ENCODE data around the gene NPC1L1.

The NPC1L1 gene

DNA sequence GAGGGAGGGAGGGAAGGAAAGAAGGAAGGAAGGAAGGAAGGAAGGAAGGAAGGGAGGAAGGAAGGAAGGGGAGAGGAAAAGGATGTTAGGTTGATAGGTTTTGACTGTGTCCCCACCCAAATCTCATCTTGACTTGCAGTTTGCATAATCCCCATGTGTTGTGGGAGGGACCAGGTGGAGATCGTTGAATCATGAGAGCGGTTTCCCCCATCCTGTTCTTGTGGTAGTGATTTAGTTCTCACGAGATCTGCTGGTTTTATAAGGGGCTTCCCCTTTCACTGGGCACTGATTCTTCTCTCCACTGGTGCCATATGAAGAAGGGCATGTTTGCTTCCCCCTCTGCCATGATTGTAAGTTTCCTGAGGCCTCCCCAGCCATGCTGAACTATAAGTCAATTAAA is 35.5 kb downstream of the NPC1L1 start:
- Histone ChIP-seq H3K4me3 (replicated peaks; ENCODE audit: insufficient read depth, low read length) (no peak overlapping the region), H3K27me3 (ENCODE audit: insufficient read depth, poor library complexity, severe bottlenecking) (no peaks in the 10 kb centered on the region), H3K27ac (replicated peaks) (no peak overlapping the region)
- TF ChIP-seq SPI1 (IDR thresholded peaks at IDR 0.05; ENCODE audit: borderline replicate concordance, low read depth) (no peak), POLR2AphosphoS5 (IDR thresholded peaks at IDR 0.05; ENCODE audit: low read depth) (no peak), GABPA (IDR thresholded peaks at IDR 0.05; ENCODE audit: low read depth) (no peak)
- TF ChIP-seq, protein P1, sequence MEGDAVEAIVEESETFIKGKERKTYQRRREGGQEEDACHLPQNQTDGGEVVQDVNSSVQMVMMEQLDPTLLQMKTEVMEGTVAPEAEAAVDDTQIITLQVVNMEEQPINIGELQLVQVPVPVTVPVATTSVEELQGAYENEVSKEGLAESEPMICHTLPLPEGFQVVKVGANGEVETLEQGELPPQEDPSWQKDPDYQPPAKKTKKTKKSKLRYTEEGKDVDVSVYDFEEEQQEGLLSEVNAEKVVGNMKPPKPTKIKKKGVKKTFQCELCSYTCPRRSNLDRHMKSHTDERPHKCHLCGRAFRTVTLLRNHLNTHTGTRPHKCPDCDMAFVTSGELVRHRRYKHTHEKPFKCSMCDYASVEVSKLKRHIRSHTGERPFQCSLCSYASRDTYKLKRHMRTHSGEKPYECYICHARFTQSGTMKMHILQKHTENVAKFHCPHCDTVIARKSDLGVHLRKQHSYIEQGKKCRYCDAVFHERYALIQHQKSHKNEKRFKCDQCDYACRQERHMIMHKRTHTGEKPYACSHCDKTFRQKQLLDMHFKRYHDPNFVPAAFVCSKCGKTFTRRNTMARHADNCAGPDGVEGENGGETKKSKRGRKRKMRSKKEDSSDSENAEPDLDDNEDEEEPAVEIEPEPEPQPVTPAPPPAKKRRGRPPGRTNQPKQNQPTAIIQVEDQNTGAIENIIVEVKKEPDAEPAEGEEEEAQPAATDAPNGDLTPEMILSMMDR (IDR thresholded peaks at IDR 0.05; ENCODE audit: insufficient read depth, low read length) = no peak
- TF ChIP-seq, protein P2, sequence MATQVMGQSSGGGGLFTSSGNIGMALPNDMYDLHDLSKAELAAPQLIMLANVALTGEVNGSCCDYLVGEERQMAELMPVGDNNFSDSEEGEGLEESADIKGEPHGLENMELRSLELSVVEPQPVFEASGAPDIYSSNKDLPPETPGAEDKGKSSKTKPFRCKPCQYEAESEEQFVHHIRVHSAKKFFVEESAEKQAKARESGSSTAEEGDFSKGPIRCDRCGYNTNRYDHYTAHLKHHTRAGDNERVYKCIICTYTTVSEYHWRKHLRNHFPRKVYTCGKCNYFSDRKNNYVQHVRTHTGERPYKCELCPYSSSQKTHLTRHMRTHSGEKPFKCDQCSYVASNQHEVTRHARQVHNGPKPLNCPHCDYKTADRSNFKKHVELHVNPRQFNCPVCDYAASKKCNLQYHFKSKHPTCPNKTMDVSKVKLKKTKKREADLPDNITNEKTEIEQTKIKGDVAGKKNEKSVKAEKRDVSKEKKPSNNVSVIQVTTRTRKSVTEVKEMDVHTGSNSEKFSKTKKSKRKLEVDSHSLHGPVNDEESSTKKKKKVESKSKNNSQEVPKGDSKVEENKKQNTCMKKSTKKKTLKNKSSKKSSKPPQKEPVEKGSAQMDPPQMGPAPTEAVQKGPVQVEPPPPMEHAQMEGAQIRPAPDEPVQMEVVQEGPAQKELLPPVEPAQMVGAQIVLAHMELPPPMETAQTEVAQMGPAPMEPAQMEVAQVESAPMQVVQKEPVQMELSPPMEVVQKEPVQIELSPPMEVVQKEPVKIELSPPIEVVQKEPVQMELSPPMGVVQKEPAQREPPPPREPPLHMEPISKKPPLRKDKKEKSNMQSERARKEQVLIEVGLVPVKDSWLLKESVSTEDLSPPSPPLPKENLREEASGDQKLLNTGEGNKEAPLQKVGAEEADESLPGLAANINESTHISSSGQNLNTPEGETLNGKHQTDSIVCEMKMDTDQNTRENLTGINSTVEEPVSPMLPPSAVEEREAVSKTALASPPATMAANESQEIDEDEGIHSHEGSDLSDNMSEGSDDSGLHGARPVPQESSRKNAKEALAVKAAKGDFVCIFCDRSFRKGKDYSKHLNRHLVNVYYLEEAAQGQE (IDR thresholded peaks at IDR 0.05; ENCODE audit: insufficient replicate concordance, low read depth) = no peak
- no peak for DNase-seq (ENCODE audit: low read depth in 1 of 2, low spot score in 1 of 2)

DNA sequence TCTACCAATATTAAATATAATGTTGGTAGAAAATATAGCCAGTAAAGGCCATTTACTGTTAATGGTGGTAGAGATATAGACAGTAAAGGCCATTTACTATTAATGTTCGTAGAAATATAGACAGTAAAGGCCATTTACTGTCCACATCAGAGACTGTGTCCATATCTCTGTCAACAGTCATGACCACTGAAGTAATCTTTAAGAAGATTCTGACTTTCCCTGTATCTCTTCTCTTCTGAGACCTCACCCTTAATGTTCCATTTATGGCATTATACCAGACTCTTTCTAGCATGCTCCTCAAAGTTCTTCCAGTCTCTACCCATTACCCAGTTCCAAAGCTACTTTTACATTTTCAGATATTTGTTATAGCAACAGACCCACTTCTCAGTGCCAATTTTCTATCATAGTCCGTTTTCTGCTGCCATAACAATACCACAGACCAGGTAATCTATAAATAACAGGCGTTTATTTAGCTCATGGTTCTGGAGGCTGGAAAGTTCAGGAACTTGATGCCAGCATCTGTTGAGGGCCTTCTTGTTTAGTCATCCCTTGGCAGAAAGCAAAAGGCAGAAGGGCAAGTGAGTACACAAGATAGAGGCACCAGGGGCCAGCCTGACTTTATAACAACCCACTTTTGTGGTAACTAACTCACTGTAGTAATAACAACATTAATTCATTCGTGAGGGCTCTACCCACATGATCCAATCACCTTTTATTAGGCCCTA is 42.7 kb downstream of the NPC1L1 start:
- no peak for DNase-seq (ENCODE audit: low read depth in 1 of 2, low spot score in 1 of 2)
- TF ChIP-seq, protein P1 (IDR thresholded peaks at IDR 0.05; ENCODE audit: insufficient read depth, low read length) = no peak
- TF ChIP-seq POLR2AphosphoS5 (IDR thresholded peaks at IDR 0.05; ENCODE audit: low read depth) (no peak), GABPA (IDR thresholded peaks at IDR 0.05; ENCODE audit: low read depth) (no peak), SPI1 (IDR thresholded peaks at IDR 0.05; ENCODE audit: borderline replicate concordance, low read depth) (no peak)
- TF ChIP-seq, protein P2 (IDR thresholded peaks at IDR 0.05; ENCODE audit: insufficient replicate concordance, low read depth) = no peak
- no peaks in the 10 kb centered on the region for H3K27me3 ChIP-seq (ENCODE audit: insufficient read depth, poor library complexity, severe bottlenecking)
- no peak overlapping the region for H3K27ac ChIP-seq (replicated peaks)
- no peak overlapping the region for H3K4me3 ChIP-seq (replicated peaks; ENCODE audit: insufficient read depth, low read length)

DNA sequence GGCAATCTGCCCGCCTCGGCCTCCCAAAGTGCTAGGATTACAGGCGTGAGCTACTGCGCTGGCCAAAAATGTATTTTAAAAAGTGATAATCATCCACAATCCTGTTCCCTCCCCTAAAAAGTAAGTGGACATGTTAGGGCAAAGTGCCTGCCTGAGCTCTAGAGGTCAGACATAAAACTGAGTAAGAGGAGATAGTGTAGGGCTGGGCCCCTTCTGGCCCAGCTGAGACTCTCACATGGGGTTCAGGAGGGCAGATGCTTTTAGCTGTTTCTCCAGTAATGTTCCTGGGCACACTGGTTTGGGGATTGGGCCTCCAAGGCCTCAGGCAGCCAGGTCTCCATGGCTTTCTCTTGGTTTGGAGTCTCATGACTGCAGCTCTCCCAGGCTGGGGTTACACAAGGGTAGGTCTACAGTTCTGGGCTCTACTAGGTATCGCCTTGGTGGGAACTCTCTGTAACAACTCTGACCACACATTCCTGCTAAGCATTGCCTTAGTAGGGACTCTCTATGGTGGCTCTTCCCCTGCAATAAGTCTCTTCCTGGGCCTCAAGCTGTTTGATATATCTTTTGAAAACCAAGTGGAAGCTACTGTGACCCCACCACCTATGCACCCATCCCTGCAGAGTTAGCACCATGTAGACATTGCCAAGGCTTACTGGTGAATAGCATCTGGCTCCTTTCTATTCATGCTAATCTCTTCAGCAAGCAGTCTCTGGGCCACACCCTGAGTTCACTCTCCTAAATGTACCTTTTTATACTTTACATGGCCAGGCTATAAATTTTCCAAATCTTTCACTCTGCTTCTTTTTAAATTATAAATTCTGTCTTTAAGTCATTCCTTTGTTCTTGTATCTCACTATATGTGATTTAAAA is 43.7 kb downstream of the NPC1L1 start:
- H3K27me3 ChIP-seq (ENCODE audit: insufficient read depth, poor library complexity, severe bottlenecking) = no peaks in the 10 kb centered on the region
- TF ChIP-seq, protein P1 (IDR thresholded peaks at IDR 0.05; ENCODE audit: insufficient read depth, low read length) = no peak
- TF ChIP-seq SPI1 (IDR thresholded peaks at IDR 0.05; ENCODE audit: borderline replicate concordance, low read depth) = no peak
- DNase-seq (ENCODE audit: low read depth in 1 of 2, low spot score in 1 of 2) = no peak
- H3K4me3 ChIP-seq (replicated peaks; ENCODE audit: insufficient read depth, low read length) = no peak overlapping the region
- no peak overlapping the region for H3K27ac ChIP-seq (replicated peaks)
